ENCODE measurements around the gene FBXL13. TPM values are rescaled to one million over a fixed set of nuclear protein-coding genes. Genes with fewer than 3 reads are reported as not detected.

The FBXL13 gene
- total RNA-seq, 2 experiments from 2014 or later: 1.6 to 2.0 TPM

- intact Hi-C loops (cut with micrococcal nuclease; ENCODE audit: unreplicated experiment): no loop called here
- H3K79me2 ChIP-seq (ENCODE audit: insufficient read depth, low read depth, low read length): no peaks in the 10 kb centered on the region
- no peak for DNase-seq (ENCODE audit: low spot score)
- H3K4me1 ChIP-seq (ENCODE audit: insufficient read depth, low read length, poor library complexity, severe bottlenecking): no peaks in the 10 kb centered on the region
- H3K4me2 ChIP-seq (ENCODE audit: low read length): no peak overlapping the region
- H3K9me2 ChIP-seq (ENCODE audit: insufficient read depth, low read length): no peaks in the 10 kb centered on the region
- no peaks in the 10 kb centered on the region for H4K20me1 ChIP-seq (ENCODE audit: insufficient read depth, low read length)
- ChIA-PET CTCF (ENCODE audit: unreplicated experiment) (no interaction called here), POLR2A (no interaction called here)
- H3K9me3 ChIP-seq (ENCODE audit: low read length): no peaks in the 10 kb centered on the region
- no peak overlapping the region for H3K4me3 ChIP-seq (ENCODE audit: low read depth, low read length, poor library complexity, severe bottlenecking)
- no TSS peak for BruUV-seq (replicated peaks)
- H3K27ac ChIP-seq (ENCODE audit: low read depth, low read length, poor library complexity, severe bottlenecking): no peak overlapping the region
- H2AFZ ChIP-seq (ENCODE audit: low read length): no peak overlapping the region
- no peaks in the 10 kb centered on the region for H3K36me3 ChIP-seq (ENCODE audit: insufficient read depth, low read length)
- TF ChIP-seq EZH2phosphoT487 (IDR thresholded peaks at IDR 0.05; ENCODE audit: borderline replicate concordance, low read depth, low read length): no peak
- no peak for TF ChIP-seq CTCF (conservative IDR thresholded peaks at IDR 0.05; ENCODE audit: low read length)
Observed at GRCh38 chr7:102849538-102849937, 225.1 kb downstream of the FBXL13 start.

GRCh38 chr7:102849079-102849478, 225.5 kb downstream of the FBXL13 start:
- Histone ChIP-seq H3K9me2 (ENCODE audit: insufficient read depth, low read length) (no peaks in the 10 kb centered on the region), H3K79me2 (ENCODE audit: insufficient read depth, low read depth, low read length) (no peaks in the 10 kb centered on the region), H3K4me1 (ENCODE audit: insufficient read depth, low read length, poor library complexity, severe bottlenecking) (no peaks in the 10 kb centered on the region), H3K4me2 (ENCODE audit: low read length) (no peak overlapping the region), H3K9me3 (ENCODE audit: low read length) (no peaks in the 10 kb centered on the region), H3K27ac (ENCODE audit: low read depth, low read length, poor library complexity, severe bottlenecking) (no peak overlapping the region), H2AFZ (ENCODE audit: low read length) (no peak overlapping the region), H3K36me3 (ENCODE audit: insufficient read depth, low read length) (no peaks in the 10 kb centered on the region), H3K4me3 (ENCODE audit: low read depth, low read length, poor library complexity, severe bottlenecking) (no peak overlapping the region), H4K20me1 (ENCODE audit: insufficient read depth, low read length) (no peaks in the 10 kb centered on the region)
- intact Hi-C loops (cut with micrococcal nuclease; ENCODE audit: unreplicated experiment): no loop called here
- no TSS peak for BruUV-seq (replicated peaks)
- ChIA-PET POLR2A (no interaction called here), CTCF (ENCODE audit: unreplicated experiment) (no interaction called here)
- no peak for DNase-seq (ENCODE audit: low spot score)
- TF ChIP-seq EZH2phosphoT487 (IDR thresholded peaks at IDR 0.05; ENCODE audit: borderline replicate concordance, low read depth, low read length): no peak

DNA sequence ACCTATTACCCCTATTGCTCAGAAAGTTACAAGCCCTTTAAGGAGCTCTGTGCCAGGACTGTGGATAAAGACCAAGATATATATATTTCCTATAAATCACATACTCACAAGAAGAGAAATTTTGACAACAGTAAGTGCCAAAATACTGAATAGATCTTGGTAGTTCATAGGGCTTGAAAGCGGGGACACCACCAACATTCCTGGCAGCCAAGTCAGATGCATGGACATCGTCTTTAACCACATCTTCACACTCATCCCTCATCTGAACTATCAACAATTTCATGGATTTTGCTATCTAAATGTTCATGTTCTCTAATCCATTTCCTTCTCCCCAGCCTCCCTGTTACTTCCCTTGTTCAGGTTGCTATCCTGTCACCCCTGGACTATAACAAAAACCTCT, 229.2 kb downstream of the FBXL13 start:
- Histone ChIP-seq H3K9me3 (ENCODE audit: low read length) (no peaks in the 10 kb centered on the region), H4K20me1 (ENCODE audit: insufficient read depth, low read length) (no peaks in the 10 kb centered on the region), H3K4me1 (ENCODE audit: insufficient read depth, low read length, poor library complexity, severe bottlenecking) (no peaks in the 10 kb centered on the region), H3K79me2 (ENCODE audit: insufficient read depth, low read depth, low read length) (no peaks in the 10 kb centered on the region), H3K9me2 (ENCODE audit: insufficient read depth, low read length) (no peaks in the 10 kb centered on the region), H3K4me2 (ENCODE audit: low read length) (no peak overlapping the region), H3K36me3 (ENCODE audit: insufficient read depth, low read length) (no peaks in the 10 kb centered on the region), H3K27ac (ENCODE audit: low read depth, low read length, poor library complexity, severe bottlenecking) (no peak overlapping the region), H3K4me3 (ENCODE audit: low read depth, low read length, poor library complexity, severe bottlenecking) (no peak overlapping the region), H2AFZ (ENCODE audit: low read length) (no peak overlapping the region)
- no TSS peak for BruUV-seq (replicated peaks)
- DNase-seq (ENCODE audit: low spot score): no peak
- no peak for TF ChIP-seq EZH2phosphoT487 (IDR thresholded peaks at IDR 0.05; ENCODE audit: borderline replicate concordance, low read depth, low read length)
- no peak for TF ChIP-seq CTCF (conservative IDR thresholded peaks at IDR 0.05; ENCODE audit: low read length)
- intact Hi-C loops (cut with micrococcal nuclease; ENCODE audit: unreplicated experiment): no loop called here
- POLR2A ChIA-PET: interaction anchor here (0.6 kb wide), 1 partner anchor 82 kb away, joined by 4 read pairs; no protein-coding TSS in a partner anchor
- CTCF ChIA-PET (ENCODE audit: unreplicated experiment): no interaction called here

Data from OCI-LY7 (cell line).